Measurements from ENCODE around the gene PEX10.

Gene PEX10

DNA sequence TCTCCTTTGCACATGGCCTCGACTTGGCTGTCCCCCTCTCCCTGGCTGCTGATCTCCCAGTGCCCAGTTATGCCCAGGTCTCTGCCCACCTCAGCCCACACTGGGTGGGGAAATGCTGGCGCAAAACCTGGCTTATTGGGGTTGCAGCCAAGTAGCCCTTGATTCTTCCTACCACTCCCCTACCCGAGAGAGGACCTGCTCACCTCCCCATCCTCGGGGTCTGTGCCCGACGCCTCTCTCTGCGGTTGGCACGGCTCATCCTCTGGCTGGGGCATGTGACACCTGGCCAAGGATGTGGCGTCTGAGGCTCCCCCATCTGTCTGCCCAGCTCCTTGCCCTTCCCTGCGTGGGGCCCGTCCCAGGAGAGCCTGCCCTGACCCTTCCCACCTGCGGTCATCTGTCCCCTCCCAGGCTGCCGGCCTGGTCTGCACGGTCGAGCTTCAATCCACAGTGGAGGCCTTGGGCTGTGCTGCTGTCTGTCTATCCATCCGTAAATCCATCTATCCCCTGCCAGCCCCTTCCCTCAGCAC is 6.5 kb upstream of the PEX10 start:
- no peak for DNase-seq

DNA sequence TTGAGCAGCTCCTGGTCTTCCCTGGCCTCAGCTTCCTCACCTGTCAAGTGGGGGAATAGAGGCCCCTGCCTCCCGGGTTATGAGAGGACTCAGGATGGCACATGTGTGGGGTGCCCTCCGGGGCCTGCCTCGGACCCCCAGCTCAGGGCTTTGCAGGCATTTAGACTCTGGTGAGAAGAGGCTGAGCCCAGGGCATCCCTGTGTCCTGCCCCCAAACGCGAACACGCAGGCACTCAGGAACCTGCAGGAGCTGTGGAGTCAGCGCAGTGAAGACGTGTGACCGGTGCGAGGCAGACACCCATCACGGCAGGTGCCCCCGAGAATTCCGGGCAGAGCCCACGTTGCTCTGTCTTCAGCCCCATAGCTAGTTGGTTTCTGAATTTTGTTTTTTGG is 5.5 kb upstream of the PEX10 start:
- no peak for DNase-seq

DNA sequence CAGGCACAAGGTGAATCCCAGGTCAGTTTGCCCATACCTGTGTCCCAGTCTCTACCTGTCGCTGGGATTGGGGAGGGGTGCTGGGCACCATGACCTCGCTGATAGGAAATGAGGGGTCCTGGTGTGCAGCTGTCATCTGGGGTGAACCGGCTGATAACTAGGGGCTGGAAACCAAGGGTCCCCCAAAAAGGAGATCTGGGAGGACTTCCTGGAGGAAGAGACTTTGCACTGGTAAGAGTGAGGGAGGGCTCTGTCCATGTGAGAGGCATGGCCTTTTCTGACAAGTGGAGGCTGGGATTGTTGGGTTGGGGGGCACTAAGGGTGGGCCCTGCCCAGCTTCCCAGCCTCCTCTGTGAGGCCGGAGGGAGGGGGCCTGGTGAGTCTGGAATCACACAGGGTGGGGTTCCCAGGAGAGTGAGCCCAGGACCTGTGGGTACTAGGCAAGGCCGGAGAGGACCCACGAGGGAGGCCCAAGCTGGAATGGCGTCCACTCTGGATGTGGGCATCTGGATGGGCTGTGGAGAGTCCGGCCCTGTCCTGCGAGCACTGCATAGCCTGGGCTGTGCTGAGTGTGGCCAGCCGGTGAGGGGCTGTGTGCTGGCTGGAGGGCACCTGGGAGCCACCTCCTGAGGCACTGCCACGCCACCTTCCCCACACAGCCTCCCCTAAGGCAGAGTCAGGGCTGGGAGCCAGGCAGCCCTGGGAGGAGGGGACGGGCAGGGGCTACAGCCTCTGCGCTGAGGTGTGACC is 4.9 kb upstream of the PEX10 start:
- DNase-seq: no peak

- no peak for DNase-seq
Measured at GRCh38 chr1:2416403-2416802, 4.0 kb upstream of the PEX10 start.

DNA sequence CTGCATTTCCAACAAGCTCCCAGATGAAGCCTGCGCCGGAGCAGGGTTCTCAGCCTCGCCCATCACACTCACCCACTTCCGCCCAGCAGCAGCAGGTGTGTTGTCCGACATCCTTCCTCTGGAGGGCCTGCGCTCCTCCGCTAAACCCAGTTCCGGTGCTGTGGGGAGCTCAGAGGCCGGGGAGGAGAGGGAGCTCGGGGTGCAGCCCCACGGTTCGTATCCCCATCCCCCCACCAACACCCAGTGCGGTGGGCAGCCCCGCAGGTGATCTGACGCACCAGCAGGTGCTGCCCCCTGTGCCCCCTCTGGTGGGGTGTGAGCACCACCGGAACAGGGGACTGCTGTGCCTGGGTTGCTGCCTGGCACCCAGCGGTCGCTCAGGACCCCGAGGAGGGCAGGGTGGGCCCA is 3.4 kb upstream of the PEX10 start:
- DNase-seq: no peak

- no peak for DNase-seq
Measured at GRCh38 chr1:2415337-2415736, 3.0 kb upstream of the PEX10 start.

DNA sequence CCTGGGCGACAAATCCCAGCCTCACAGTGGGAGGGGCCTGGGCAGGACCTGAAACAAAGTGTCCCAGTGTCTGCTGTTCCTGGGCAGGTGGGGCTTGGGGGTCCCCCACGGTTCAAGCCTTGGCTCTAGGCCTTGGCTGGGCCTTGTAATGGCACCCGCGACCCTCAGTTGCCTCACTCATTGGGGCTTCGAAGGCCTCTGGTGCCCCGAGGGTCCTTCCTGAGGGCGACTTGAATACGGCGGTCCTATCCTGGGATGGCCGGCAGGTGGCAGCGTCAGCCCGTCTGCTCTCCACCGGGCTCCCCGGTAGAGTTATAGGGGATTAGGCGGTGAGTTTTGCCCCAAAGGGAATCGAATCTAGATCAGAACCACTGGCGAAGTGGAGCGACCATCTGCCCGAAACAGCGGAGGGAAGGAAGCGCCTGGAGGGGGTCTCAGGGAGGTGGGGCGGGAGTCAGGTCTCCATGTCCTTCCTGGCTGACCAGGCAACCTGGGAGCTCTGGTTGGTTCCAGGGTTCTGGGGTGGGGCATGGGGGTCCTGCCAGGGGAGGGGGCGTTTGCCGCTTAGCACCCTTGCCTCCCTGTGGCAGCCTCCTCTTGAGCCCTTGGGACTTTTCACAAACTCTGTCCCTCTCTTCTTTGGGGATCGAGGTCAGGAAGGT is 2.1 kb upstream of the PEX10 start:
- DNase-seq: peak; percentile 66

GRCh38 chr1:2413495-2414296 is 1.3 kb upstream of the PEX10 start:
- DNase-seq: no peak

DNA sequence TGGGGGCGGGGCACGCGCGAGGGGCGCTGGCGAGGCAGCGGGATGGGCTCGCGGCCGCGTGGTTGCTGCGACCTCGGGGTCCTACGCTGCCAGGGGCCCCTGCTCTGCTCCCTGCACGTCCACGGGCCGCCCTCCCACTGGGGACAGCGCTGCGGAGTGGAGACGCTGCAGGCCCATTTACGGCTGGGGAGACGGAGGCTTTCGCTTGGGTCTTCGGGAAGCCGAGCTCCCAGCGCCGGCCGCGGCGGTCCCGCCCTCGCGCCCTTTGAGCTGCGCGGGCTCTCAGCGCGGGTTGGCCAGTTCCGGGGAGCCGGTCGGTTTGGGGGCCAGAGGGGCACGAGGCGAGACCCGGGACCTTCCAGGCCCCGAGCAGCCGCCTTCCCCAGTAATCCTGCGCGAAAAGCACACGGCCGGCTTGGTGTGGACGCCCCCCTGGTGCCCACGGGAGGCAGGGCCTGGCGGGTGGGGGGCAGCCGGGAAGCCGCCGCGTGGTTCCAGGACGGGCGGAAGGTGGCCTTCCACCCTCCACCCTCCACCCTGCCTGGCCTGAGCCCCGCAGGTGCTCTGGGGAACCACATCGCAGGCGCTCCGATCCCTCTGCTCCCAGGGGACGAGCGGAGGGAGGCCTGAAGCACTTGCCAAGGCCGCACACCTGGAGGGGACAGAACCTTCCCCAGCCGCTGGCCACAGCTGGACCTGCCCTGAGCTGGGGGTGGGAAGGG is 570 bp upstream of the PEX10 start:
- peak; percentile 54 for DNase-seq

- DNase-seq: no peak
Measured at GRCh38 chr1:2411801-2412394, 466 bp downstream of the PEX10 start.

GRCh38 chr1:2409745-2410144 is 2.6 kb downstream of the PEX10 start:
- DNase-seq: no peak

- DNase-seq: no peak
Measured at GRCh38 chr1:2408859-2409276, 3.5 kb downstream of the PEX10 start.

DNA sequence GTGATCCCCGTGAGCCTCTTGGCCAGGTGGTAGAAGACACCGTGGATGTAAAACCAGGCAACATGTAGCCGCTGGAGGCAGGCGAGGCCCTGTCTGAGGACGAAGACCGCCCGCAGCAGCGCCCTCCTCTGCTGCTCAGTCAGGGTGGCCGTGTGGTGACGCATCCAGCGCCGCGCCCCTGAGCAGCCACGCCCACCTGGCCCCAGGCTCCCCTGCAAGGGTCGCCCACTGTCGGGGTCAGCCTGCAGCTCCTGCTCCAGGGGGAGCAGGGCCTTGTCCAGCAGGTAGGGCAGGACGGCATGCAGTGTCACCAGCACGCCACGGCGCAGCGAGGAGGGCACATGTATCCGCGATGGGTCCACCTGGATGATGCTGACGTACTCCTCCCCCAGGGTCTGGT is 3.9 kb downstream of the PEX10 start:
- no peak for DNase-seq

DNA sequence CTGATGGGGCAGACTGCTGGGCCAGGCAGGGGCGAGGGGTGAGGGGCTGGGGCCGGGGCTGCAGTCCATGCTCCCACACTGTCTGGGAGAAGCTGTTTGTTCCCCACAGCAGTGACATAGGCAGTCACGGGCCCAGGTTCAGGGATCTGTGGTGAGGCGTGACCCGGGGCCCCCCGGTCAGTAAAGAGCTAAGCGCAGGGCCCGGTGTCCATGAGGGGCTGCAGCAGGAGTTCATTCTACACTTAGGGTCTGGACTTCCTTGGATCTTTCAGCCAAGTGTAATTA is 4.4 kb downstream of the PEX10 start:
- no peak for DNase-seq

DNA sequence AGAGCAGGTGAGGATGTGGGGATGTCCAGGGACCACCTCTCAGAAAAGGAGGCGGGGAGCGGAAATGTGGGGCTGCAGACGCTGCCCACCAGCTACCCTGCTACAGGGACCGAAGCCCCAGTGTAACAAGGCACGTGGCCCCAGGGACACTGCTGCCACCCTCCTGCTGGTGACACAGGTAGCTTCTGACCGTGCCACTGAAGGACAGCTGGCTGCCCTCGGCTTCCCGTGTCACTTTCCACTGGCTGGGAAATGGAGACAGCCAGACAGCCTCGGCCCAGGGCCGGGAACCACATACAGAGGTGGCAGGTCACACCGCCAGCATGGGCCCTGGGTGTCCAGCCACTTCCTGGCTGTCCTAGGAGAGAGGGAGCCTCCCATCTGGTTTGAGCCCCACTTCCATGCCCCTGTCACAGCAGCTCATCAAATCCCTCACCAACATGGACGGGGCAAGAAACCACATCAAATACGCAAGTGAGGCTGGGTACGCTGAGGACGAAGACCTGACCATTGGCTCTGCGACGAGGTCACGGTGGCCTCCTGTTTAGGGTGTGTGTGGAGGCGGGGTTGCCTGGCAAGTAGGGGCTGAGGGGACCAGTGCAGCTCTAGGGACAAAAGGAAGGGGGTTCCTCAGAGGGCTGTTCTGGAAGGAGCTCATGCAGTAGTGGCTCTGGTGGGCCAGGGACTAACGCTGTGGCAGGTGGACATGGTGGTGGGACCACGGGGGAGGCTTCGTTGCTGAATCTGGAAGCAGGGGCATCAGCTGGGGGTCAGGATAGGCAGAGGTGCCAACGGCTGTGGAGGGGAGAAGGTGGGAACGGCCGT is 5.0 kb downstream of the PEX10 start:
- no peak for DNase-seq

- no peak for DNase-seq
Measured at GRCh38 chr1:2406451-2407041, 5.8 kb downstream of the PEX10 start.

- no peak for DNase-seq
Measured at GRCh38 chr1:2405588-2406295, 6.6 kb downstream of the PEX10 start.

DNA sequence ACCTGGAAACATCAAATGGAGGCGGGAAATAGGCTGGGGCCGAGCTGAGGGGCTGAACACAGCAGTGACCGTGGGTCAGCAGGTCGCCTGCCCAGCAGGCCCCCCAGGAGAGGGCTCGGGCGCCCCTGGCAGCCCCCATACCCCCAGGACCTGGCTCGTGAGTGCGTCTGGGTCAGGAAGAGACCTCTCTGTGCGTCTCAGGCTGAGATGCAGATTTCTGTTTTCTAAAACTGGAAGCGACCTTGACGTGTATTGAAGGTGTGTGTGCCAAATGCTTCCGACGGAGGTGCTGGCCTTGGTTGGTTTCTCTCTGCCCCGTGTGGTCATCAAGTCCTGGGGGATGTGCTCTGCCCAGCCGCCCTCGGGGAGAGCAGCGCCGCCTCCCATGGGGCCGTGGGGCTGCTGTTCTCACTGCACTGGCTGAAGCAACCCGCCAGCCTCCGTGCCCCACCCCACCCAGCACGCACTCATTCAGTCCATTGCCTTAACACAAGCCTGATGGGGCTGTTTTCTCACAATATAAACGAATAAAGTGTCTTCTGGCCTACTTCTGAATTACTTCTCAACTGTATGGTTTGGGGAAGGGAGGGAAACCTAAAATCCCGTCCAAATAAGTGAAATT is 7.4 kb downstream of the PEX10 start:
- DNase-seq: no peak

DNA sequence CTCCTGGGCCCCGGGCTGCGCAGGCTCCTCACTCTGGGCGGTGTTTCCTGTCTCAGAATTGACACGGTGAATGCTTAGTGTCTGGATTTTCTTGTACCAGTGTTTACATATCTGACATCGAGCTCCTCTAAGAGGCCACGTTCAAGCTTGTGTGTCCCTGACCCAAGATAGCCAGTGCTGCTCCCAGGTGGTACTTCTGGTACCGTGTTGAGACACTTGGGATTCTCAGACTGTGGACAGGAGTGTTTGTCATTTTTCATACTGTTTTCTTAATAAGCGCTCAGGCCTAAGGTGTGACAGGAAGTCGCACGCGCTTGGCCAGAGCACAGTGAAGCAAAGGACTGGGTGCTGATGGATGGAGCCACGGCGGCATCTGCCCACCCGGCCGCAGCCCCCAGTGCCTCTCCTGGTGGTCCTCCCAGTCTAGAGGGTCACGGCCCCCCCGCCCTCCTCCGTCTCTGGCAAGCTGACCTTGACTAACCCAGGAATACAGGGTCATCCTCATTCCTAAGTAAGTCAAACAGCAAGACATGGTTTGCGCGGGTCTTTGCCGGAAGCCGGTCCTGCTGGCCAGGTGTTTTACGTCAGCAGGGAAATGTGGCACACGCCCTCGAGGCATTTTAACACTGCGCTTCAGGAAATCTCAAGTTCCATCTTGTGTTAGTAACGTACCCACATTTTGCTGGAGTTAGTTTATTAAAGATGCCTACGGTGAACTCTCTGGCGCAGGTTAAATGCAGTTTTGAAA is 8.0 kb downstream of the PEX10 start:
- DNase-seq: no peak

DNA sequence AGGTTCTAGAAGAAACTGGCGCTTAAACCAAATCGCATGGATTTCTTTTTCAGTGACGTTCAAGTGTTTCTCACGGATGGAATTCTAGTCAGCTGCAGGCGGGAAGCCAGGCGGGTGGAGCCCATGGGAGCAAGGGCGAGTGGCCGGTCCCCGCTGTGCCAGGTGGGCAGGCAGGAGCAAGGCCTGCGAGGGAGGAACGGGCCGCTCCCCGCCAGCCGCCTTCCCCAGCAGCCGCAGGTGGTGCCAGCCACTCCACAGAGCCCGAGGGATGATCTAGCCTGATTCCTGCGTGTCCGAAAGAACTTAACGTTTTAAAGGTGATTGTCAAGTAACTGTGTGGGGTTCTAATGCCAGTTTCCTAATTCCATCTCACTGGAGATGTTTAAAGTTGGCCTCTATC is 9.1 kb downstream of the PEX10 start:
- no peak for DNase-seq
